Right ventricle myocardium inferior (tissue), 1 donor: Measurements from ENCODE around the gene TLE4. TPM values are rescaled to one million over a fixed set of nuclear protein-coding genes. Genes with fewer than 3 reads are reported as not detected.
A peak's percentile ranks its signal among the peaks of the same experiment; 100 is the strongest.

Experiments used
- ATAC-seq: fragments of 200-7000 bp; cut with Tn5 transposase; one replicate; pipeline ENCODE4 v1.9.1; 2020; ENCODE audit warnings: mild to moderate bottlenecking, moderate library complexity
- DNase-seq: peaks from one replicate; pipeline ENCODE4 v3.0.0; 2021; ENCODE audit errors: missing footprints
- intact Hi-C: fragments of 100-400 bp; cut with DNase I; formaldehyde crosslinking; loops from one replicate; pipeline ENCODE4 v1.11.0; 2022
- total RNA-seq: library from RNA; stranded (reverse); fragmentation: NEBNext Ultra II Directional; extraction: Animal tissue kit (Norgen Biotek cat#: 25700); gene quantifications from one replicate; pipeline ENCODE4 v1.2.1, GENCODE V29; 2021
- donor health status: DM: no; HTN: yes; CAD: no; lungs with severe emphysema.

Gene TLE4
- total RNA-seq, 1 donor from 2014 or later = 12.1 TPM

DNA sequence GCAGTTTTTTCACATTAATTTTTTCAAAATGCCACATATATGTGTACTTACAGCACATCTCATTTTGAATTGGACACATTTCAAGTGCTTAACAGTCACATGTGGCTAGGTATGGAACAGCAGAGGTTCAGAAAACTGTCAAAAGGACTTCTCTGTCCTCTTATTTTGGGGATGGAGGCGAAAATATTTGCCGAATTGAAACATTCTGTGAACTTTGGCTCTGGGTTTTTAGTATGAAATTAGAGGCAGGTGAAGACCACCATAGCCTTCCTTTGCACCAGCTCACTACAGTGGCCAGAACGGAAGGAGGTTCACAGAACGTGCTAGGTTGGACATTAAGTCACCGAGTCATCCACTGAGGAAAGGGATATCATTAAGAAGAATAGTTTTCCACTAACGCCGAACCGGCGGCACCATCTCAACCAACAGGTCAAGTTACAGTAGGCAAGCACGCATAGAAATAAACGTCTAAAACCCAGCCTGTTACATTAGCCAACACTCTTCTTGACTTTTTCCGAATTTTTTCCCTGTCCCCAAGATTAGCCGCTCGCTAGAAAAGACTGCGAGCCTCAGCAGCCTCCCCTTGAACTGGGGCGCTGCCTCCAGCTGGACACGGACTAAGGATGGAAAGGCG, 1.8 kb upstream of the TLE4 start:
- no peak for ATAC-seq
- intact Hi-C loops = loop anchor here (5.0 kb wide), 1 partner anchor 52 kb away; no protein-coding TSS in a partner anchor

DNA sequence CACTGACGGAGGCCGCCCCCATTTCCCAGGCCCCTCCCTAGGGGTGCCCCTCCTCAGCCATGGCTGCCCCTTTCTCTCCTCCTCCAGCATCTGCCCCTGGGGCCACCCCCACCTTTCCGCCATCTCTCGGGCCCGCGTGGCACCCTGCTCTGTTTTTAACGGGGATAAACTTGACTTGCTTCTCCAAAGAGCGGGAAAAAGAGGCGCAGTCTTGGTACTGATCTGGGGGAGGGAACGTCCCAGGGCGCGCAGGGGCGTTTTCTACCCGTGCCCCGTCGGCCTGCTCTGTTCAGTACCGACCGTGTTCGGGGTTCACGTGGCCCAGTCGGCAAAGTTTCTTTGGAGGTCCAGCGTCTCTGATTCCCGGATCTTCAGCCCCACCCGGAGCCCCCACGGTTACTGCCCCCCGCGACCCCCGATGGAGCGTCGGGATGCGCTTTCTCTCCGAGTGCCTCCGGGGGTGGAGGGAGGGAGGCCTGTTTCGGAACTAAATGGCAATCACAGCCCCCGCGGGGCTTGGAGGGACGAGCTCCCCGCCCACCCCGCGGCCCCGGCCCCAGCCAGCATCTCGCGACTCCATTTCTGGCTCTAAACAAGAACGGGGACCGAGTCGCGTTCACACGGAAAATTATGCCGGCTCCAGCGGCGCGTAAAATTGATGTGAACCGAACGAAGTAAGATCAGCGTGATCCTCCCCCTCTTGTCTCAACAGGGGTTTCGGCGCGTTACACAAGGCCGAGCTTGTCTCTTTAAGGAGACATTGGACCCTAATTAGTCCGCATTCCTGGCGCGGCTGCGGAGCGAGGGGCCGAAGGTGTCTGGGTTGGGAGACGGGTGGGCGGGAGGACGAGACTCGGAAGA, 1.1 kb upstream of the TLE4 start:
- DNase-seq (peak; percentile 68), ATAC-seq (no peak)
- intact Hi-C loops = loop anchor here (5.0 kb wide), 1 partner anchor 52 kb away; no protein-coding TSS in a partner anchor

More for the DNA sequence above, 1.8 kb upstream of the TLE4 start:
- peak; percentile 59 for DNase-seq

DNA sequence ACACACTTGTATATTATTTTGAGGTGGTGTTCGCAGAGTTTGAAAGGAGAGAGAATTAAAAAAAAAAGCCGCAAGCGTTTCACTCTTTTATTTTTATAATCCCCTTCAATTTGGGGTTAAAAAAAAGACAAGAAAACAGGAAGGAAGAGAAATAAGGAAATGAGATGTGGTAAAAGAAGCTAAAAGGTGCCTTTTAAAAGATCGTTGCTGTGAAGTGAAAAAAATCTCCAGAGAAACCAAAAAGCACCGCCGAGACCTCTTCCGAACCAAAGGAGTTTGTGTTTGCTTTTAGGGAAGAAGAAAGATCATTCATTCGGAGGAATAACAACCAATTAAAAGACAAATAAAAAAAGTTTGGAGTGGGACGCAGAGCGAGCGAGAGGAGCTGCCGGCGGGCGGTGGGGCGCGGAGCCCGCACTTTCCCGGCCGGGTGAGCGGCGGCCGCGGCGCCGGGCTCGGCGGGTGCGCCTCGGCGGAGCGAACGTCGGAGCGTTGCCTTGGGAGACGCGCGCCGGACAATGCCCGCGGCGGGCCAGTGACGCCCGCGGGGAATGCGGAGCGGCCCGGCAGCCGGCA, 355 bp downstream of the TLE4 start:
- intact Hi-C loops = loop anchor here (1.0 to 5.0 kb wide), 2 partner anchors 50 to 90 kb away; no protein-coding TSS in a partner anchor
- peak; percentile 3 for ATAC-seq
- DNase-seq = no peak

DNA sequence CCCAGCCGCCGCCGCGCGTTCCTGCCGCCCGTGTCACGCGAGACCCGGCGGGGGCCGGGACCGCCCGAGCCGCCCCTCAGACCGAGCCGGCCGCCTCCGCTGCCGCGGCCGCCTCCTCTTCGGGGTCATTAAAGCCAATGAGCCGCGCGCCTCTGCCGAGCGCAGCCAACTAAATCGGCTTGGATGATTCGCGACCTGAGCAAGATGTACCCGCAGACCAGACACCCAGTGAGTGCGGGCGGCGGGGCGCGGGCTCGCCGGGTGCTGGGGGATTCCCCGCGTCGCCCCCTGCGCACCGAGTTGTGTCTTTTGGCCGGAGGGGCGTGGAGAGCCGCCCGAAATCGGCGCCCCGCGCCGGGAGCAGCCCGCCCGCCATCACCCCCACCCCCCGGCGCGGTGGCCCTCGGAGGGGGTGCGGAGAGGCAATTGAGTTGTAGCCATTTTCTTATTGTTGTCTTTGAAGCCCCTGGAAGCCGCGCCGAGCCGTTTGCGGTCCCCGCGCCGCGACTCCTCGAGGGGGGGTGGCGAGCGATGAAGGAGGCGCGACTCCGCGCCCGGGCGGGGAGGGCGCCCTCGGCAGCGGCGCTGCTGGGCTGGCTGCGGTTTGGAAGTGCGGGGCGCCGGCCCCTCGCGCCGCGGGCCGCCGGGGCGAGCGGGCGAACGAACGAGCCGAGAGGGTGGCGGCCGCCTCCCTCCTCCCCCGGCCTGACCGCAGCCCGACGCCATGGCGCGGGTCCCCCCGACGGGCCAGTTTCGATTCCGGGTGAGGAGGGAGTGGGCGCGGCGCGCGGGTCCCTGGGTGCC, 1.0 kb downstream of the TLE4 start:
- no peak for ATAC-seq
- intact Hi-C loops = loop anchor here (1.0 to 5.0 kb wide), 2 partner anchors 49 to 89 kb away; no protein-coding TSS in a partner anchor
- peak; percentile 81 for DNase-seq

DNA sequence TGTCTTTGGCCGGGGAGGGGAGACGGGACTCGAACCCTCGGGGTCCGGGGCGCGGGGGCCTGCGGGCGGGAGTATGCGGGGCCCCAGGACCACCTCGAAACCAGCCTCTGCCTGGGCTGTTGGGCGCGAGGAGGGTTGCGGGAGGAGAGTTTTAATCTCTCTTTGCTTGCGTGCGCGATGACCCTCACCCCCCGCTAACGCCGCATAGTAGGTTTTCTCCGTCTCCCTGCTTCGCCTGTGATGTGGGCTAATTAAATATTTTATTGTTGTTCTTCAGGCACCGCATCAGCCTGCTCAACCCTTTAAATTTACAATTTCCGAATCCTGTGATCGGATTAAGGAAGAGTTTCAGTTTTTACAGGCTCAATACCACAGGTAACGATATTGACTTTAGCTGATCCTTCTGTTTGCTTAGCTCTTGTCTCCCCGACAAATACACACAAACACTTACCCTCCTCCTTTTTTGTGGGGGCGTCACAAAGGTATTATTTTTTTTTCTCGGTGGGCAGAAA, 1.7 kb downstream of the TLE4 start:
- intact Hi-C loops = loop anchor here (5.0 kb wide), 1 partner anchor 49 kb away; no protein-coding TSS in a partner anchor
- ATAC-seq (no peak), DNase-seq (no peak)

DNA sequence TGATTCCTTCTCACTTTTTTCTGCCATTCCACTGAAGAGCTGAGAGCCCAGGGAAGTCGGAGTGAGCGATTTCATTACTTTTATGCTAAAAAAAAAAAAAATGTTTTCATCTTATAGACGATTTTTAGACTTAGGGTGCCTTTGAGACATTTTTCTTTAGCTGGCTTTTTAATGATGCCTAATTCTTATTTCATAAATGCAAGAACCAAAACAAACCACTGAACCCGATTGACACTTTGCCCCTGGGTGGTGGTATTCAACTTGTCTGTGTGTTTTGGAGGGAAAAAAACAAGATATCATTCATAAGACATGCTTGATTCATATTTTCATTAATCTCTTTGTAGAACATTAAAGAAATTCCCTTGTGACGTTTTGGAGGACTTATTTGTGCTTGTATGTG, 2.4 kb downstream of the TLE4 start:
- ATAC-seq (no peak), DNase-seq (no peak)
- intact Hi-C loops = loop anchor here (5.0 kb wide), 1 partner anchor 48 kb away; no protein-coding TSS in a partner anchor

DNA sequence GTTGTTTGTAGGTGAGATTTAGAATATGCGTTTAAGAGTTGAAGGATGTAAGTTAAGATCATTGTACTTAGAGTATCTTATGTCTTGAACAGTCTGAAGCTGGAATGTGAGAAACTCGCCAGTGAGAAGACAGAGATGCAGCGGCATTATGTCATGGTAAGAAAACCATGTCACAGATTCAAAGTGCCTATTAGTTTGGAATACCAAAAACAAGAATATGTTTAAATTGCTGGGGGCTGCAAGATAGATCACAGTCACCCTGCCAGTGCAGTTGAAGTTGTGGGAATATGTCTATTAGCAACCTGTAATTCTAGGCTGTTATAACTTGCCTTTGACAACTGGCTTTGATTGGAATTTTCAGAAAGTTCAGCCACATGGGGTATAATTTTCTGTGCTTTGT, 3.0 kb downstream of the TLE4 start:
- DNase-seq (no peak), ATAC-seq (no peak)
- intact Hi-C loops = loop anchor here (5.0 kb wide), 1 partner anchor 48 kb away; no protein-coding TSS in a partner anchor

DNA sequence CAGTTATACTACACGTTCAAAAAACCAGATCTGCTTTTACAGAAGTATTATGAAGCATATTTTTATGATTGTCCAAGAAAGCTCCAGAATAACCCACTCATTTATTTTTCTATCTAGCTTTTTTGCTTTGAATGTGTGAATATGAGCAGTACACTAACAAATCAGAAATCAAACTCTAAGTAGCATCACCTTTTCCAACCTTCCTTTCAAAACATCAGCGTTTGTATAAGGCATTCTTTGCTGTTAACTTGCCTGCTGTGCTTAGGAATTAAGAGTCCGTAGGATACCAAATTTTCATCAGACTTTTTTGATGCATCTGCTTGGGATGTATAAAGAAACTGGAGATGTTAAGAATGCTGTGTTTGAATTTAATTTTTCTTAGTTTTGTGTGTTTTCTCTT, 3.8 kb downstream of the TLE4 start:
- intact Hi-C loops = no loop called here
- DNase-seq = no peak
- no peak for ATAC-seq

DNA sequence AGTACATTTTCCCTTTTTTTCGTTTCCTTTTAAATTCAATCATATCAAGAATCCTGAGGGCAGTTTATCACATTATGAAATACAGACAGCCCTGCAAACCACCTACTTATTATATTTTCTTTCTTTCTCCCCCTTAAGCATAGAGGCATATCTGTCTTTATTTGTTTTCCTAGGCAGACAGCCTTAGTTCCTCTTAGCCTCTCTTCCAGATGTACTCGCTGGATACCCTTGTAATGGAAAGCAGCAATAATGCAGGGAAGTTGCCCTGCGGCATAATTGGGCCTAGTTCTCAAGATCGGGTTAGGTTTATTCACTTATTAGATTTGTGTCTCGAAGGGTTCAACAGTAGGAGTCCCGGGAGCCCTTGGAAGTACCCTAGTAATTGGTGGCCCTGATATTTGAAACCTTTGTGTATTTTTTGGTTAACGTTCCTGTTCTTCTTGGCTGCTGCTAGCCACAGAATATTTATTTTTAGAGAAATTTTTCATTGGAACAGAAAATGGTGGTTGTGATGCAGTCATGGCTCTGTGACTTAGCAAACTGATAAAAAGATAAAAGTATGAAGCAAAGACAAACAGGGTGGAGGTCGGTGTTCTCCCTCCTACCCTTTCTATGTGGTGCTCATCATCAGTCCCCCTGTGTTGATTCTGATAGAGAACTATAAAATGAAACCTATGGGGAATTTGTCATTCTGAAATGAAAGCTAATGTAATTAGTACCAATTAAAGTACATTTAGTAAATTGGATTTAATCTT, 6.4 kb downstream of the TLE4 start:
- intact Hi-C loops = no loop called here
- DNase-seq = no peak
- ATAC-seq = peak; percentile 43

DNA sequence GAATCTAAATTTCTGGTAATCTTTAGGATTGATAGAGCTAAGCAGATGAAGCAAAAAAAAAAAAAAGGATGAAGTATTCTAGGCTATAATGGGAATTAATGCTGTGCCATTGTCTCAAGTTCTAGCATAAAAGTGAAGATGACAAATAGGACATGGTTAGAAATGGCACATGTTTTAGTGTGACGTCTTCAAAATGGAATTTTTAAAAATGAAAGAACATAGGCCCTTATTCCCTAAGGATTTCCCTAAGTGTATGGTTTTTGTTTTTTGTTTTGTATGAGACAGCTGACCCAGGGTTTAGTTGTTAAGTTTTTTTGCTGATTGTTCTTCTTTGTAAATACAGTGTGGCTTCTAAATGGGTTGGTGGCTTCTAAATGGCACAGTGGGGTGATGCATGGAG, 7.1 kb downstream of the TLE4 start:
- intact Hi-C loops = no loop called here
- ATAC-seq (no peak), DNase-seq (no peak)

DNA sequence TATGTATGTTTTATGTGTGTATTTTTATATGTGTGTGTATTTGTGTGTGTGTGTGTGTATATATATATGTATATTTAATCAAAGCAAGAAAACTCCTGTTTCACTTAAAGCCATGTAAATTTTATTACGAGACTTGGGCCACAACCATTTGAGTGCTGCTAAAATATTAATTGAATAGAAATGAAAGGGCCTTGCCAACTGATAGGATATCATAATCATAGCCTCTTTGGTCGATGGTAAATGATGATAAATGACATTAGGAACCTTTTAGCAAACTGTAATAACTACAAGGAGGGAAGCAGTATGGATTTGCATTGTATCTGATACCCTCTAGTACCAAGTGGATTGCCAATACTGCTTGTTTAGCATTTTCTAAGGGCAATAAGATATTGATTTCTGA, 7.9 kb downstream of the TLE4 start:
- intact Hi-C loops = no loop called here
- no peak for DNase-seq
- ATAC-seq = no peak

DNA sequence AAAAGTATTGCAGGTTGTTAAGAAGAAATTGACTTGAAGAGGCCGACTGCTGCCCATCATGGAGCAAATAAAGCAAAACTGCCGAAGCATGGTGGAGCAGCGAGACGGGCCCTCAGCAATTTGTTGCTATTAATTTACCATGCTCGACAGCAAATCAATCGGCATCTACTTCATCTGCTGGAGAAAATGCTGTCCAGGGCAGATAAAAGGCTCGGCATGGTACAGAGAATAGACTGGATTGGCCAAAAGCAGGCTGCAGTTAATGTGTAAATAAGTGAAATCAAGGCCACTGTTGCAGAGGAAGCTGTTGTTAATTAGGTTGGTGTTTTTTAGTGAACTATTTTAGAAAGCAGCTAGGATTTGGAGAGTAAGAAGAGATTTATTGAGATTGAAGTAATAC, 8.3 kb downstream of the TLE4 start:
- DNase-seq (no peak), ATAC-seq (no peak)
- intact Hi-C loops = no loop called here

DNA sequence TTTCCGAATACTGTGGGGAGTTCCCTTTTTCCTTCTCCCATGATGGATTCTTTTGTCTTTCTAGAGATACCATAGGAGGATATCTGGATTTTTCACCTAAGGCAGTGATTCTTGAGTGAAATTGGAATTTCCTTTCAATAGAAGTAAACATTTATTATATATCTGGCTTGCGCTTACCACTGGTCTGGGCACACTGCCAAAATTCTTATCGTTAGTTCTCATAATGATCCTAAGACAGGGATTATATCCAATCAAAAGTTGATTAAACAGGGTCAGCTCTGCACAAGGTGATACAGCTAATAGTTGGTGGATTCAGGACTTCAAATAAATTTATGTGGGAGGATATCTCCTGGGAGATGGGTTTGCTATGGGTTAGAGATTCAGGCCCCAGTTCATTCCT, 9.6 kb downstream of the TLE4 start:
- DNase-seq (no peak), ATAC-seq (no peak)
- intact Hi-C loops = no loop called here

DNA sequence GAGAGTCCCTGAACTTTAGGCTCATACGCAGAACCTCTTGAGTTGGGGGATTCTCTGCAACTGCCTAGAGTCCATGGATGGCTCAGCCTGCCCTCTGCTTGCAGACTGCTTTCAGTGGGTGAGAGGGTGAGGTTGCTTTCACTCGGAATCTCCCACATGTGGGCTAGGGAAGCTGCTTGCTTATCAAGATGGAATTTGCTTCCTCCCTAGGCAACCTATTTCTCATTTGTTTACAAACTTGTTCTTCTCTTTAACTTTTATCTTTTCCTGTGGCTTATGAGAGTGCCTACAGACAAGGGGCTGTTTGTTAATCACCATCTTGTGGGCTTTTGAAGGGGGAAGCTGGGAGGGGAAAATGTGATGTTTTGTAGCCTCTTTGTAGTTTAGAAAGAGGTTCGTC, 10.0 kb downstream of the TLE4 start:
- DNase-seq (no peak), ATAC-seq (no peak)
- intact Hi-C loops = no loop called here

DNA sequence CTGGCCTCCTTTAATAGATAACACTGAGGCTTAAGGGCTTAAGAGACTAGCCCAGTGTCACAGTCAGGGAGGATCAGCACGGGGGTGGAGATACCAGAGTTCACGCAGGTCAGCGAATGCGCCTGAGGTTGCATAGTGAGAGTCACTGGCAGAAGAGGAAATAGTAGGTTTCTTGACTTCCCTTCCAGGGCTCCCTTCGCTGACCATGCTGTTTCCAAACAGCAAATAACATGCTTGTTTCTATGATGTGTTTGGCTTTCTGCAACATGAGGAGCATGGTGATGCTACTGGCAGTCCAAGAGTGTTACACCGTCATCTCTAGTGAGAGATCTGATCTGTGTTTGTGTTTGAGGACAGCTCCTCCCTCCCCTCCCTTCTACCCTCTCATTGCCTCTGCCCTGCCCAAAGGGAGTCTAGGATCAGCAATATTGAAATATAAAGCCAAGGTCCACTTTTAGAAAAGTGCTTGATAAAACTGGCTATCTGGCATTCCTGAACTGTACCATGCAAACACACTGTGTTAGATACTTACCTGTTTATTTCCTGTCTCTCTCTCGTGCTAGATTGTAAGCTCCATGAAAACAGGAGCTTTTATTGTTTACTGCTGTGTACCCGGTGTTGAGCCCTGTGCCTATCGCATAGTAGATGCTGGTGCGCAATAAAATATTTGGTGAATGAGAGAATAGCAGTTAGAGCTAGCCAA, 12.3 kb downstream of the TLE4 start:
- peak; percentile 79 for ATAC-seq
- peak; percentile 88 for DNase-seq
- intact Hi-C loops = no loop called here

DNA sequence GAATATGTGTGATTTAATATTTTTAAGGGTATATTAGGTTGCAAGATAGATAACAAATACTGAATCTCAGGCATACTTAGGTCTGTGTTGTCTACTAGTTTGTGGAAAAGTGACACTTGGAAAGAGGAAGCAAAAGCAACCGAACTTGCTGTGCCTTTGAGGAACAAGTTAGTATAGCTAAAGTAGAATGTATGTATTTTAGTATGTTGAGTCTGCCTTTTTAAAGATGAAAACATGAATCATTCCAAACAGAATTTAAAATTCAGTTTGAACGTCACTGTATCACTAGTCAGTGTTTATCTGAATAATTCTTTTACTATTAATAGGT, 12.9 kb downstream of the TLE4 start:
- DNase-seq (no peak), ATAC-seq (no peak)
- intact Hi-C loops = no loop called here

DNA sequence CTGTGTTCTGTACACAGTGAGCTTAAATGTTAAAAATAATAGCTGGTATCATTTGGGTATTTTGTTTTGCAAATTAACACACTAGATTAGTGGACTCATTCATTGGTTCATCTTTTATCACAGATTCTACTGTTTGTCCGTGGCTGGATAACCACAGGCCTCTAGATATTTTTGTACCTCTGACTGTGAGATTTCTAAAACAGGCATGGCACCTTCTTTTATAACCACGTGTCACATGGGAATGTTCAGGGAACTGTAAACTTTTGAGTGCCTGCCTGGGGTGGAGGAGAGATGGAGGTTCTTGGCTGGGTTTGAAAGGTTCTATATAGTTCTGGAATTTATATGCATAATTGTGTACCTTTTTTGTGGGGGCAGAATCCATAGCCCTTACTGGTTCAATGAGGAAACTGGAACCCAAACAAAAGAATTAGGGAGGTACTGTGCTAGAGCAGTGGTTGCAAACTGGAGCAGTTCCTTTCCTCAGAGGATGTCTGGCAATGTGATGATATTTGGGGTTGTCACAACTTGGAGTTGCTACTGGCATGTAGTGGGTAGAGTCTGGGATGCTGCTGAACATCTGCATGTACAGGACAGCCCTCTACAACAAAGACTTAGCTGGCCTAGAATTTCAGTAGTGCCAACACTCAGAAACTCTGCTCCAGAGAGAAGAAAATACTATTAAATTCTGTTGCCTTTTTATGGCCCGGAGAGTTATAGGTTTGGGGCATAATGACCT, 16.9 kb downstream of the TLE4 start:
- ATAC-seq (no peak), DNase-seq (no peak)
- intact Hi-C loops = no loop called here
